ENCODE measurements around the gene FADS3. TPM values are rescaled to one million over a fixed set of nuclear protein-coding genes. Genes with fewer than 3 reads are reported as not detected.

The FADS3 gene
- total RNA-seq, 1 experiment from 2014 or later: 22.6 TPM

GRCh38 chr11:61928606-61929005 is 37.3 kb upstream of the FADS3 start:
- Histone ChIP-seq H3K9me3 (ENCODE audit: control insufficient read depth, insufficient read depth, low read depth, low read length) (no peaks in the 10 kb centered on the region), H3K36me3 (ENCODE audit: control insufficient read depth, insufficient read depth, low read length) (no peaks in the 10 kb centered on the region), H3K27ac (ENCODE audit: low read length) (no peak overlapping the region), H3K27me3 (ENCODE audit: control insufficient read depth, insufficient read depth, low read length) (no peaks in the 10 kb centered on the region), H3K4me1 (ENCODE audit: control insufficient read depth, insufficient read depth, low read length) (no peaks in the 10 kb centered on the region), H3K4me3 (ENCODE audit: low read depth in 2 of 2, low read length in 2 of 2) (no peak overlapping the region)
- ChIA-PET CTCF (interaction anchor here (0.9 to 1.2 kb wide), 2 partner anchors 32 to 180 kb away, joined by 3 read pairs; no protein-coding TSS in a partner anchor), POLR2A (no interaction called here)
- no TSS peak for BruUV-seq (replicated peaks)
- TF ChIP-seq REST (IDR thresholded peaks at IDR 0.05; ENCODE audit: insufficient read depth in 1 of 2, low read depth in 2 of 2, low read length in 1 of 2) (no peak), POLR2AphosphoS5 (IDR thresholded peaks at IDR 0.05; ENCODE audit: low read depth, low read length) (no peak), SIN3A (IDR thresholded peaks at IDR 0.05; ENCODE audit: borderline replicate concordance, insufficient read depth, low read depth, low read length) (no peak), TCF7L2 (IDR thresholded peaks at IDR 0.05; ENCODE audit: low read depth, low read length) (no peak), CTCF (IDR thresholded peaks at IDR 0.05) (no peak)
- ATAC-seq (no peak), DNase-seq (ENCODE audit: low read depth, low spot score) (no peak)
- intact Hi-C loops (cut with micrococcal nuclease; ENCODE audit: unreplicated experiment) (no loop called here), in situ Hi-C loops (cut with HindIII; ENCODE audit: low pct_unique_long_range_greater_than_20kb, low sequenced_read_pairs) (no loop called here)

- Histone ChIP-seq H3K27ac (ENCODE audit: low read length) (no peak overlapping the region), H3K36me3 (ENCODE audit: control insufficient read depth, insufficient read depth, low read length) (no peaks in the 10 kb centered on the region), H3K4me1 (ENCODE audit: control insufficient read depth, insufficient read depth, low read length) (no peaks in the 10 kb centered on the region), H3K9me3 (ENCODE audit: control insufficient read depth, insufficient read depth, low read depth, low read length) (no peaks in the 10 kb centered on the region), H3K4me3 (ENCODE audit: low read depth in 2 of 2, low read length in 2 of 2) (no peak overlapping the region), H3K27me3 (ENCODE audit: control insufficient read depth, insufficient read depth, low read length) (no peaks in the 10 kb centered on the region)
- BruUV-seq (replicated peaks): no TSS peak
- TF ChIP-seq TCF7L2 (IDR thresholded peaks at IDR 0.05; ENCODE audit: low read depth, low read length) (no peak), CTCF (IDR thresholded peaks at IDR 0.05) (no peak), REST (IDR thresholded peaks at IDR 0.05; ENCODE audit: insufficient read depth in 1 of 2, low read depth in 2 of 2, low read length in 1 of 2) (no peak), SIN3A (IDR thresholded peaks at IDR 0.05; ENCODE audit: borderline replicate concordance, insufficient read depth, low read depth, low read length) (no peak), POLR2AphosphoS5 (IDR thresholded peaks at IDR 0.05; ENCODE audit: low read depth, low read length) (no peak)
- in situ Hi-C loops (cut with HindIII; ENCODE audit: low pct_unique_long_range_greater_than_20kb, low sequenced_read_pairs): no loop called here
- ATAC-seq (no peak), DNase-seq (ENCODE audit: low read depth, low spot score) (no peak)
- POLR2A ChIA-PET: no interaction called here
- intact Hi-C loops (cut with micrococcal nuclease; ENCODE audit: unreplicated experiment): no loop called here
- CTCF ChIA-PET: no interaction called here
Observed at GRCh38 chr11:61927501-61927900, 36.2 kb upstream of the FADS3 start.

Measured in Panc1 (cell line).